ENCODE data around the gene TMEM240. TPM values are rescaled to one million over a fixed set of nuclear protein-coding genes. Genes with fewer than 3 reads are reported as not detected.

Gene TMEM240
- total and polyA plus RNA-seq, 10 of the 15 experiments (the other 5 are each of a cell fraction or from before 2014, with no cell fraction given), result 0.17 to 0.49 TPM; not detected in 8

DNA sequence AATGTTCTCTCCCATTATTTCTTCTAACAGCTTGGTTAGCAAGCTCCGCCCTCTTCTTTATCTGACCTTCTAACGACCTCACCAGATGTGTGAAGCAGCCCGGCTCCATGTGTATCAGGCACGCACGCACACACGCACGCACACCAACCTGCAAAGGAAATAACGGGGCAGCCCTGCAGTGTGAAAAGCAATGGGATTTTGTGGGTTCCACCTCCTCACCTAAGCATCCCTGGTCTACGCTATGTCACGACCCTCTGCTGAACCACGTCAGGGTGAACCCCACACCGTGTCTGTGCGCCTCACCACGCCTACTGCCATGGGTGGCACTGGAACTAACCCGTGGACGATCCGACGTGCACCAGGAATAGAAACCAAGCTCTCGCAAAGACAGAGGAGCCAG is 23.8 kb upstream of the TMEM240 start:
- H3K79me2 ChIP-seq (ENCODE audit: control insufficient read depth, insufficient read depth, low read length), result peaks cover 32% of the 10 kb centered on the region
- TSS peak; percentile 24 for BruUV-seq (replicated peaks)
- FAIRE-seq (no peak), DNase-seq (ENCODE audit: low read depth, low spot score) (no peak), ATAC-seq (no peak)
- no peak overlapping the region for H3K4me2 ChIP-seq (ENCODE audit: control insufficient read depth, insufficient read depth)
- no peaks in the 10 kb centered on the region for H3K27me3 ChIP-seq (replicated peaks in 1 of 2; ENCODE audit: control insufficient read depth in 2 of 2, insufficient read depth in 2 of 2, low read length in 1 of 2)
- no peak overlapping the region for H2AFZ ChIP-seq (ENCODE audit: control insufficient read depth, low read depth, low read length)
- H4K20me1 ChIP-seq (ENCODE audit: control insufficient read depth, insufficient read depth), result peaks cover 16% of the 10 kb centered on the region
- no peaks in the 10 kb centered on the region for H3K9me3 ChIP-seq (replicated peaks; ENCODE audit: control insufficient read depth, insufficient read depth, low read length)
- no peak overlapping the region for H3K27ac ChIP-seq (ENCODE audit: control insufficient read depth, insufficient read depth)
- TF ChIP-seq, protein P1, sequence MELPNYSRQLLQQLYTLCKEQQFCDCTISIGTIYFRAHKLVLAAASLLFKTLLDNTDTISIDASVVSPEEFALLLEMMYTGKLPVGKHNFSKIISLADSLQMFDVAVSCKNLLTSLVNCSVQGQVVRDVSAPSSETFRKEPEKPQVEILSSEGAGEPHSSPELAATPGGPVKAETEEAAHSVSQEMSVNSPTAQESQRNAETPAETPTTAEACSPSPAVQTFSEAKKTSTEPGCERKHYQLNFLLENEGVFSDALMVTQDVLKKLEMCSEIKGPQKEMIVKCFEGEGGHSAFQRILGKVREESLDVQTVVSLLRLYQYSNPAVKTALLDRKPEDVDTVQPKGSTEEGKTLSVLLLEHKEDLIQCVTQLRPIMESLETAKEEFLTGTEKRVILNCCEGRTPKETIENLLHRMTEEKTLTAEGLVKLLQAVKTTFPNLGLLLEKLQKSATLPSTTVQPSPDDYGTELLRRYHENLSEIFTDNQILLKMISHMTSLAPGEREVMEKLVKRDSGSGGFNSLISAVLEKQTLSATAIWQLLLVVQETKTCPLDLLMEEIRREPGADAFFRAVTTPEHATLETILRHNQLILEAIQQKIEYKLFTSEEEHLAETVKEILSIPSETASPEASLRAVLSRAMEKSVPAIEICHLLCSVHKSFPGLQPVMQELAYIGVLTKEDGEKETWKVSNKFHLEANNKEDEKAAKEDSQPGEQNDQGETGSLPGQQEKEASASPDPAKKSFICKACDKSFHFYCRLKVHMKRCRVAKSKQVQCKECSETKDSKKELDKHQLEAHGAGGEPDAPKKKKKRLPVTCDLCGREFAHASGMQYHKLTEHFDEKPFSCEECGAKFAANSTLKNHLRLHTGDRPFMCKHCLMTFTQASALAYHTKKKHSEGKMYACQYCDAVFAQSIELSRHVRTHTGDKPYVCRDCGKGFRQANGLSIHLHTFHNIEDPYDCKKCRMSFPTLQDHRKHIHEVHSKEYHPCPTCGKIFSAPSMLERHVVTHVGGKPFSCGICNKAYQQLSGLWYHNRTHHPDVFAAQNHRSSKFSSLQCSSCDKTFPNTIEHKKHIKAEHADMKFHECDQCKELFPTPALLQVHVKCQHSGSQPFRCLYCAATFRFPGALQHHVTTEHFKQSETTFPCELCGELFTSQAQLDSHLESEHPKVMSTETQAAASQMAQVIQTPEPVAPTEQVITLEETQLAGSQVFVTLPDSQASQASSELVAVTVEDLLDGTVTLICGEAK (IDR thresholded peaks at IDR 0.05; ENCODE audit: borderline replicate concordance), result no peak
- peak; percentile 63 for TF ChIP-seq POLR2A (IDR thresholded peaks at IDR 0.05; ENCODE audit: low read depth, low read length)
- intact Hi-C loops (cut with micrococcal nuclease; ENCODE audit: unreplicated experiment), result no loop called here
- peaks cover 28 to 39% of the 10 kb centered on the region in 2 experiments for H3K36me3 ChIP-seq (ENCODE audit: control insufficient read depth in 2 of 2, insufficient read depth in 2 of 2, low read length in 1 of 2)
- in situ Hi-C loops (cut with MboI), result no loop called here
- ChIA-PET RAD21 (ENCODE audit: unreplicated experiment) (no interaction called here), SMC1A (ENCODE audit: uncharacterized antibody, unreplicated experiment) (no interaction called here), POLR2A (no interaction called here), CTCF (no interaction called here)
- no peak overlapping the region for H3K9ac ChIP-seq (ENCODE audit: control insufficient read depth, insufficient read depth, low read length)
- 90% methylated on average over 18 of the region's 19 CpGs for WGBS (ENCODE audit: insufficient coverage, insufficient replicate concordance, low lambda C conversion rate, missing lambda C conversion rate)
- H3K4me3 ChIP-seq, result no peak overlapping the region
- H3K4me1 ChIP-seq (ENCODE audit: control insufficient read depth, insufficient read depth, low read length), result no peaks in the 10 kb centered on the region

DNA sequence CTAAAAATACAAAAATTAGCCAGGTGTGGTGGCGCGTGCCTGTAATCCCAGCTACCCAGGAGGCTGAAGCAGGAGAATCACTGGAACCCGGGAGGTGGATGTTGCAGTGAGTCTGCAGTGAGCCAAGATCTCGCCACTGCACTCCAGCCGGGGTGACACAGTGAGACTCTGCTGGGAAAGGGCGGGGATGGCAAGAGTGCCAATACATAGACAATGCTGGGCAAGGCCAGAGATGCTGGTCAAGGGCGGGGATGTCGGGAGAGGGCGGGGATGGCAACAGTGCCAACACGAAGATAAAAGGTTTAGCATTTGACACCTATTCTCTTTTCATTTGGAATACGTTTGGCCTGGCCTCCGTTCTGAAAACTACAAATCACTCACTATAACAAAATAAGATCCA is 23.3 kb upstream of the TMEM240 start:
- WGBS (ENCODE audit: insufficient coverage, insufficient replicate concordance, low lambda C conversion rate, missing lambda C conversion rate), result 97% methylated on average over 12 of the region's 12 CpGs
- Histone ChIP-seq H3K4me1 (ENCODE audit: control insufficient read depth, insufficient read depth, low read length) (no peaks in the 10 kb centered on the region), H3K79me2 (ENCODE audit: control insufficient read depth, insufficient read depth, low read length) (peaks cover 30% of the 10 kb centered on the region), H3K4me2 (ENCODE audit: control insufficient read depth, insufficient read depth) (no peak overlapping the region), H3K9ac (ENCODE audit: control insufficient read depth, insufficient read depth, low read length) (no peak overlapping the region), H3K9me3 (replicated peaks; ENCODE audit: control insufficient read depth, insufficient read depth, low read length) (no peaks in the 10 kb centered on the region), H3K4me3 (no peak overlapping the region), H3K27ac (ENCODE audit: control insufficient read depth, insufficient read depth) (no peak overlapping the region), H3K27me3 (replicated peaks in 1 of 2; ENCODE audit: control insufficient read depth in 2 of 2, insufficient read depth in 2 of 2, low read length in 1 of 2) (no peaks in the 10 kb centered on the region), H2AFZ (ENCODE audit: control insufficient read depth, low read depth, low read length) (no peak overlapping the region), H3K36me3 (ENCODE audit: control insufficient read depth in 2 of 2, insufficient read depth in 2 of 2, low read length in 1 of 2) (peaks cover 28 to 37% of the 10 kb centered on the region in 2 experiments), H4K20me1 (ENCODE audit: control insufficient read depth, insufficient read depth) (peaks cover 14% of the 10 kb centered on the region)
- no peak for FAIRE-seq
- DNase-seq (ENCODE audit: low read depth, low spot score), result no peak
- intact Hi-C loops (cut with micrococcal nuclease; ENCODE audit: unreplicated experiment) (no loop called here), in situ Hi-C loops (cut with MboI) (no loop called here)
- ChIA-PET CTCF (no interaction called here), SMC1A (ENCODE audit: uncharacterized antibody, unreplicated experiment) (no interaction called here), POLR2A (no interaction called here), RAD21 (ENCODE audit: unreplicated experiment) (no interaction called here)
- BruUV-seq (replicated peaks), result no TSS peak
- ATAC-seq, result no peak
- TF ChIP-seq CHD1 (IDR thresholded peaks at IDR 0.05; ENCODE audit: low read depth, low read length), result no peak
- no peak for TF ChIP-seq POLR2A (IDR thresholded peaks at IDR 0.05; ENCODE audit: low read depth, low read length)
- no peak for TF ChIP-seq YY1 (IDR thresholded peaks at IDR 0.05; ENCODE audit: low read depth, low read length)
- TF ChIP-seq BHLHE40 (IDR thresholded peaks at IDR 0.05; ENCODE audit: borderline replicate concordance in 1 of 2, low read depth in 2 of 2, low read length in 1 of 2), result no peak
- no peak for TF ChIP-seq GABPA (IDR thresholded peaks at IDR 0.05; ENCODE audit: low read depth)
- no peak for TF ChIP-seq SMAD1 (IDR thresholded peaks at IDR 0.05; ENCODE audit: low read depth, partially characterized antibody)
- TF ChIP-seq, protein P2, sequence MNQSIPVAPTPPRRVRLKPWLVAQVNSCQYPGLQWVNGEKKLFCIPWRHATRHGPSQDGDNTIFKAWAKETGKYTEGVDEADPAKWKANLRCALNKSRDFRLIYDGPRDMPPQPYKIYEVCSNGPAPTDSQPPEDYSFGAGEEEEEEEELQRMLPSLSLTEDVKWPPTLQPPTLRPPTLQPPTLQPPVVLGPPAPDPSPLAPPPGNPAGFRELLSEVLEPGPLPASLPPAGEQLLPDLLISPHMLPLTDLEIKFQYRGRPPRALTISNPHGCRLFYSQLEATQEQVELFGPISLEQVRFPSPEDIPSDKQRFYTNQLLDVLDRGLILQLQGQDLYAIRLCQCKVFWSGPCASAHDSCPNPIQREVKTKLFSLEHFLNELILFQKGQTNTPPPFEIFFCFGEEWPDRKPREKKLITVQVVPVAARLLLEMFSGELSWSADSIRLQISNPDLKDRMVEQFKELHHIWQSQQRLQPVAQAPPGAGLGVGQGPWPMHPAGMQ (IDR thresholded peaks at IDR 0.05; ENCODE audit: borderline replicate concordance), result no peak

All from GM12878 (cell line).